Adrenal gland (tissue), 12 donors: ENCODE results near the gene KAZALD1. TPM values are rescaled to one million over a fixed set of nuclear protein-coding genes. Genes with fewer than 3 reads are reported as not detected.
A peak's percentile ranks its signal among the peaks of the same experiment; 100 is the strongest.

Source experiments
- DNase-seq, 7 donors: peaks; one replicate each; pipeline ENCODE4 v3.0.0-alpha.2; 2019 to 2020
- H3K27ac ChIP-seq, 5 donors: fragments of 200-600 bp; sonication (generic) in 4 of 5; 1 replicate in 3 of 5; 2 replicates in 2 of 5; pipeline versions ENCODE4 v1.5.1 to v1.8.0; 2016 to 2020; ENCODE audit warnings: mild to moderate bottlenecking in 1 of 5
- H3K27me3 ChIP-seq: fragments of 200-600 bp; 2 replicates; pipeline ENCODE4 v1.8.0; 2021
- H3K36me3 ChIP-seq, 2 donors: fragments of 200-600 bp; replicated peaks in 1 of 2; 1 replicate in 1 of 2; 2 replicates in 1 of 2; pipeline versions ENCODE4 v1.5.1 to v1.8.0; 2018 to 2022
- H3K4me1 ChIP-seq, 2 donors: fragments of 200-600 bp; replicated peaks in 1 of 2; 1 replicate in 1 of 2; 2 replicates in 1 of 2; pipeline versions ENCODE4 v1.5.1 to v1.8.0; 2018 to 2021
- H3K4me3 ChIP-seq, 4 donors: fragments of 200-600 bp; sonication (generic) in 3 of 4; one replicate each; pipeline ENCODE4 v1.5.1; 2016 to 2018
- H3K9me3 ChIP-seq, 3 donors: fragments of 200-600 bp; sonication (generic) in 1 of 3; replicated peaks in 1 of 3; 1 replicate in 2 of 3; 2 replicates in 1 of 3; pipeline versions ENCODE4 v1.5.1 to v1.8.0; 2016 to 2021
- CTCF ChIP-seq, 6 experiments: fragments of 450-650 bp in 4 of 6; fragments of 200-600 bp in 2 of 6; sonication (generic) in 1 of 6; IDR thresholded peaks; 1 replicate in 5 of 6; 2 replicates in 1 of 6; pipeline versions ENCODE4 v1.5.1 to v1.8.0; 2016 to 2021; ENCODE audit warnings: antibody characterized with exemption in 6 of 6, mild to moderate bottlenecking in 2 of 6, moderate library complexity in 1 of 6
- POLR2A ChIP-seq, 2 donors: fragments of 450-650 bp; IDR thresholded peaks; one replicate each; pipeline ENCODE4 v1.6.1; 2017; ENCODE audit warnings: antibody characterized with exemption in 2 of 2, mild to moderate bottlenecking in 2 of 2, moderate library complexity in 1 of 2
- WGBS, 4 donors: extraction: QIAGEN DNeasy Blood & Tissue Kit in 2 of 4; methylation state at CpG; one replicate each; pipeline versions ENCODE4 v1.1.5 to v1.1.7; 2013 to 2017; 5-methylcytosine and 5-hydroxymethylcytosine counted together
- intact Hi-C, 2 donors: fragments of 100-400 bp; cut with DNase I; formaldehyde crosslinking; loops; one replicate each; pipeline versions ENCODE4 v1.14.1 to v1.15.0; 2022 to 2023
- polyA plus RNA-seq, 3 donors: library from polyadenylated mRNA; stranded (reverse); fragments of 200-250 nt in 2 of 3; fragments of 350-450 nt in 1 of 3; fragmentation: Illumina TruSeq in 1 of 3; extraction: RNeasy Lipid Tissue Mini Kit (QIAGEN cat#74804) in 1 of 3; gene quantifications; one replicate each; pipeline ENCODE4 v1.2.3, GENCODE V29; 2013 to 2014
- total RNA-seq, 9 donors: library from RNA; depleted of rRNA in 4 of 9; stranded (reverse); fragments of >200 nt in 4 of 9; fragments of 120-200 nt in 1 of 9; fragmentation: NEBNext Ultra II Directional in 1 of 9; extraction: Animal tissue kit (Norgen Biotek cat#: 25700) in 1 of 9; gene quantifications; one replicate each; pipeline versions ENCODE4 v1.1.0 to v1.2.4, GENCODE V29; 2013 to 2023
- donor health status: healthy with polysubstance abuse.
- donor health status: Bipolar disorder and iron deficiency.
- donor health status: DM: yes; HTN: yes; CAD: no.
- donor health status: DM: no; HTN: no; CAD: no.
- donor health status: DM: no; HTN: no; CAD: no.
- donor health status: DM: yes; HTN: yes; CAD: no.

Gene KAZALD1
- total and polyA plus RNA-seq, 12 donors = 0.55 to 5.4 (median 2.1) TPM

DNA sequence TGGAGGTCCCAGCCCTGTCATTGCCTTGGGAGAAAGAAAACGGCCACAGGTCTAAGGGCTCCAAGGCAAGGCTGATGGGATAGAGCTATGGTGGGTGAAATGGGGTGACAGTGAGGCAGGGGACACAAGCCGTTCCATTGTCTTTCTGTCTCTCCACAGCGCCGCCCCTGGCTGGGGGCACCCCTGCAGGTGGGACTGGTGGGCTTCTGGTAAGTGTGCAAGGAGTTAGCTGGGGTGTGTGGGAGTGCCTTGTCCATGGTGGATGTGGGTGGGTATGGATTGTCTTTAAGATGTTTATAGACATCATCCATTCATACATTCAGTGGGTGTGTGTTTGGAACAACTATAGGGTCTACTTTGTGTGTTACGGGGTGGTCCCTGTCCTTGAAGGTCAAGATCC lies 23.3 kb upstream of the KAZALD1 start:
- WGBS, 4 donors = 73 to 84% (median 81%) methylated on average over 5 of the region's 5 CpGs
- Histone ChIP-seq H3K4me1 (peaks cover 3 to 21% of the 10 kb centered on the region in 2 donors), H3K27me3 (no peaks in the 10 kb centered on the region), H3K9me3 (no peaks in the 10 kb centered on the region), H3K36me3 (peaks cover 0 to 56% of the 10 kb centered on the region in 2 donors), H3K27ac (no peak overlapping the region), H3K4me3 (no peak overlapping the region)
- no peak for DNase-seq
- TF ChIP-seq CTCF (IDR thresholded peaks at IDR 0.05) = no peak
- intact Hi-C loops = no loop called here

DNA sequence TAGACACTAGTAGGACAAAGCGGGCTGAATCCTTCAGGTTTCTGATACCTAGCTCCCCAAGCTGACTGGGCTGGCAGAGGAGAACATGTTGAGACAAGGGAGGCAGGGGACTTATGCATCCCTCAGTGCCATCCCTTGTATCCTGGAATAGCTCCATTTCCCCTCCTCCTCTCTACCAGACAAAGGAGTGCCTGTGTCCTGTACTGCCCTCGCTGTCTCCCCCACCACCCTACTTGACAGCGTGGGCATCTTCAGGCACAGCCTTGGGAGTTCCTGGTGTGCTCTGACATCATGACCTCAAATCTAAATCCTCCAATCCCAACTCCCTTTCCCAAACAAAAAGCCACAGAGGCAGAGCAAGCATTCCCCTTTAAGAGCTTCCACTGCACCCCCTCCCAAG lies 21.7 kb upstream of the KAZALD1 start:
- TF ChIP-seq POLR2A (IDR thresholded peaks at IDR 0.05) (no peak), CTCF (IDR thresholded peaks at IDR 0.05) (no peak)
- H3K27me3 ChIP-seq = no peaks in the 10 kb centered on the region
- WGBS, 4 donors = 89 to 98% (median 96%) methylated on average over 3 of the region's 3 CpGs
- no peak overlapping the region for H3K27ac ChIP-seq
- H3K9me3 ChIP-seq = no peaks in the 10 kb centered on the region
- H3K4me3 ChIP-seq = no peak overlapping the region
- no peak for DNase-seq
- intact Hi-C loops = no loop called here
- H3K4me1 ChIP-seq = peaks cover 3 to 19% of the 10 kb centered on the region in 2 donors
- H3K36me3 ChIP-seq = peaks cover 0 to 50% of the 10 kb centered on the region in 2 donors

GRCh38 chr10:101040851-101041250 lies 20.9 kb upstream of the KAZALD1 start:
- 10 to 39% (median 24%) methylated on average over 2 of the region's 2 CpGs for WGBS, 4 donors
- Histone ChIP-seq H3K4me3 (no peak overlapping the region), H3K4me1 (peaks cover 3 to 19% of the 10 kb centered on the region in 2 donors), H3K36me3 (peaks cover 0 to 42% of the 10 kb centered on the region in 2 donors), H3K27ac (no peak overlapping the region), H3K9me3 (no peaks in the 10 kb centered on the region), H3K27me3 (no peaks in the 10 kb centered on the region)
- TF ChIP-seq POLR2A (IDR thresholded peaks at IDR 0.05) (no peak), CTCF (IDR thresholded peaks at IDR 0.05) (no peak)
- no peak for DNase-seq
- intact Hi-C loops = no loop called here

DNA sequence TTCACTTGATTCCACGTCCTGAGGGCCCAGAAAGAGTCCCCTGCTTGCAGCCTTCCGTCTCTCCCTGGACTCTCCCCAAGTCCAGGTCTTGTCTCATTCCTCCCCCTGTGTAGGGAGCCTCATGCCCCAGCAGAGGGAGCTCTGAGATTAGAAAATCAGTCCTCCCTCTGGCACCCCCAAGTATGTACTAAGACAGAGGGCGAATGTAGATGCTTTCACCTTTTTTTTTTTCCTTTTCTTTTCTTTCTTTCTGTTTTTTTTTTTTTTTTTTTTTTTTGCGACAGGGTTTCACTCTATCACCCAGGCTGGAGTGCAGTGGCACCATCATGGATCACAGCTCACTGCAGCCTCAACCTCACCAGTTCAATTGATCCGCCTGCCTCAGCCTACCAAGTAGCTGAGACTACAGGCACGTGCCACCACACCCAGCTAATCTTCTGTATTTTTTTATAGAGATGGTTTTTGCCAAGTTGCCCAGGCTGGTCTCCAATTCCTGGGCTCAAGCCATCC lies 20.5 kb upstream of the KAZALD1 start:
- no peaks in the 10 kb centered on the region for H3K9me3 ChIP-seq
- peak; percentile 73 to 95 (median 82) for TF ChIP-seq CTCF (IDR thresholded peaks at IDR 0.05)
- no peak for TF ChIP-seq POLR2A (IDR thresholded peaks at IDR 0.05)
- no peaks in the 10 kb centered on the region for H3K27me3 ChIP-seq
- H3K4me1 ChIP-seq = peaks cover 3 to 19% of the 10 kb centered on the region in 2 donors
- DNase-seq = peak; percentile 84 to 95 (median 90)
- no peak overlapping the region for H3K4me3 ChIP-seq
- peaks cover 0 to 38% of the 10 kb centered on the region in 2 donors for H3K36me3 ChIP-seq
- intact Hi-C loops = no loop called here
- peak overlapping the region in 2 of 5 donors; percentile 89 to 90 for H3K27ac ChIP-seq
- 20 to 25% (median 23%) methylated on average over 6 of the region's 6 CpGs for WGBS, 4 donors
